Stimulated activated CD8-positive, alpha-beta memory T cell treated with anti-CD3 and anti-CD28 coated beads, Interleukin-15, amount 100 ng/mL, for 24 hours (primary cell): ENCODE data around the gene GAS7.

Experiments used
- DNase-seq: peaks from one replicate; pipeline ENCODE4 v3.0.0-alpha.2; 2020; ENCODE audit warnings: low read depth

GAS7 gene

GRCh38 chr17:10171581-10171981 is 26.8 kb downstream of the GAS7 start:
- no peak for DNase-seq

GRCh38 chr17:10171122-10171571 is 27.3 kb downstream of the GAS7 start:
- no peak for DNase-seq

GRCh38 chr17:10170233-10170632 is 28.2 kb downstream of the GAS7 start:
- no peak for DNase-seq

- no peak for DNase-seq
Measured at GRCh38 chr17:10169290-10169689, 29.1 kb downstream of the GAS7 start.

GRCh38 chr17:10166176-10166935 is 32.0 kb downstream of the GAS7 start:
- no peak for DNase-seq

GRCh38 chr17:10162096-10162495 is 36.3 kb downstream of the GAS7 start:
- no peak for DNase-seq

GRCh38 chr17:10161386-10161785 is 37.0 kb downstream of the GAS7 start:
- no peak for DNase-seq

GRCh38 chr17:10156948-10157607 is 41.3 kb downstream of the GAS7 start:
- no peak for DNase-seq

- DNase-seq = no peak
Measured at GRCh38 chr17:10156599-10156947, 41.8 kb downstream of the GAS7 start.

- DNase-seq = no peak
Measured at GRCh38 chr17:10156077-10156435, 42.4 kb downstream of the GAS7 start.

GRCh38 chr17:10155371-10156076 is 42.9 kb downstream of the GAS7 start:
- DNase-seq = no peak

- no peak for DNase-seq
Measured at GRCh38 chr17:10151667-10152496, 46.5 kb downstream of the GAS7 start.

GRCh38 chr17:10149573-10150399 is 48.6 kb downstream of the GAS7 start:
- no peak for DNase-seq

- no peak for DNase-seq
Measured at GRCh38 chr17:10147761-10148415, 50.5 kb downstream of the GAS7 start.

- no peak for DNase-seq
Measured at GRCh38 chr17:10147040-10147439, 51.4 kb downstream of the GAS7 start.

GRCh38 chr17:10144982-10145381 is 53.4 kb downstream of the GAS7 start:
- no peak for DNase-seq

GRCh38 chr17:10144456-10144855 is 54.0 kb downstream of the GAS7 start:
- DNase-seq = no peak

- DNase-seq = no peak
Measured at GRCh38 chr17:10141436-10141835, 57.0 kb downstream of the GAS7 start.

- DNase-seq = no peak
Measured at GRCh38 chr17:10139577-10139976, 58.8 kb downstream of the GAS7 start.

- DNase-seq = no peak
Measured at GRCh38 chr17:10136258-10136981, 62.0 kb downstream of the GAS7 start.
